H1 (cell line): ENCODE data around the gene FAM171A1.

Source experiments
- BCL11A ChIP-seq, 2 experiments: IDR thresholded peaks; one replicate each; pipeline ENCODE4 v1.6.1; 2011; ENCODE audit warnings: low read depth in 2 of 2, low read length in 2 of 2, mild to moderate bottlenecking in 2 of 2
- CEBPB ChIP-seq: IDR thresholded peaks from 2 replicates; pipeline ENCODE4 v1.6.1; 2012; ENCODE audit warnings: low read depth, low read length
- CHD2 ChIP-seq: IDR thresholded peaks from 2 replicates; pipeline ENCODE4 v1.6.1; 2012; ENCODE audit warnings: low read length, improper control_type of control experiment
- EZH2 ChIP-seq: fragments of 200-600 bp; sonication (generic); IDR thresholded peaks from 2 replicates; pipeline ENCODE4 v1.7.1; 2012; ENCODE audit warnings: low read depth, mild to moderate bottlenecking, moderate library complexity, low read length, inconsistent platforms; ENCODE audit not compliant: severe bottlenecking
- FOSL1 ChIP-seq: IDR thresholded peaks from 2 replicates; pipeline ENCODE4 v1.6.1; 2011; ENCODE audit warnings: mild to moderate bottlenecking, low read depth, low read length, moderate library complexity; ENCODE audit not compliant: insufficient read depth
- HDAC6 ChIP-seq: IDR thresholded peaks from one replicate; pipeline ENCODE4 v1.7.1; 2012; ENCODE audit warnings: low read depth, mild to moderate bottlenecking, inconsistent platforms, low read length, moderate library complexity
- POLR2A ChIP-seq, 2 experiments: IDR thresholded peaks; 1 replicate in 1 of 2; 2 replicates in 1 of 2; pipeline ENCODE4 v1.6.1; 2011; ENCODE audit warnings: low read depth in 2 of 2, low read length in 2 of 2, mild to moderate bottlenecking in 2 of 2; ENCODE audit errors: control extremely low read depth in 1 of 2
- POLR2AphosphoS5 ChIP-seq: IDR thresholded peaks from 2 replicates; pipeline ENCODE4 v1.6.1; 2011; ENCODE audit warnings: low read depth, low read length
- SIN3A ChIP-seq, 2 experiments: IDR thresholded peaks in 1 of 2; conservative IDR thresholded peaks in 1 of 2; 2 replicates each; pipeline ENCODE4 v1.6.1; 2011 to 2012; ENCODE audit warnings: low read length in 2 of 2, improper control_type of control experiment in 1 of 2, low read depth in 1 of 2, mild to moderate bottlenecking in 1 of 2
- SRF ChIP-seq: IDR thresholded peaks from 2 replicates; pipeline ENCODE4 v1.6.1; 2011; ENCODE audit warnings: mild to moderate bottlenecking, low read depth, low read length, moderate library complexity
- TAF1 ChIP-seq: IDR thresholded peaks from 2 replicates; pipeline ENCODE4 v1.6.1; 2011; ENCODE audit warnings: mild to moderate bottlenecking, low read depth, low read length
- TAF7 ChIP-seq: optimal IDR thresholded peaks from 2 replicates; pipeline ENCODE3; 2011; ENCODE audit warnings: low read depth, mild to moderate bottlenecking, inconsistent platforms, low read length, moderate library complexity, borderline replicate concordance
- ZNF274 ChIP-seq: IDR thresholded peaks from 2 replicates; pipeline ENCODE4 v1.7.0; 2012; ENCODE audit warnings: low read length, borderline replicate concordance; ENCODE audit errors: extremely low read depth
- TF ChIP-seq, protein P1 (sequence below), 3 experiments: IDR thresholded peaks; 1 replicate in 2 of 3; 2 replicates in 1 of 3; pipeline versions ENCODE4 v1.5.1 to v1.6.1; 2011; ENCODE audit warnings: low read length in 3 of 3, mild to moderate bottlenecking in 3 of 3, inconsistent platforms in 2 of 3, low read depth in 1 of 3, moderate library complexity in 1 of 3; ENCODE audit not compliant: insufficient read depth in 1 of 3; ENCODE audit errors: control extremely low read depth in 1 of 3

DNA sequence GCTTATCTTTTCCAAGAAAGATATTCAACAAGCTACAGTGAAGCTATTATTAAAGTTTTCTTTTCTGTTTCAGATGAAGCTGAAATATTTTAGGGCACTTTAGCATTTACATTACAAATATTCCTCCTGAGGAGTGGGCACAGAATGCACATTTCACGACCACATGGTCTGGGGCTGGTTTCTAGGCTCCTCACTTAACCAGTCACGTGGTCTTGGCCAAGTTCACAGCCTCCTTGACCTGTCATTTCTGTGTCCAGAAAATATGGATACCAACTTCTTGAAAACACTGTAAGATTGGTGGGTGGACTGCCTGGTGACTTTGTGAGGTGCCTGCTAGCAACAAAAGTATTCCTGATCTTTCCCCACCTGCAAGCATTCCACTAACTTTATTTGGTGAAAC is 70.9 kb downstream of the FAM171A1 start:
- TF ChIP-seq SRF (no peak), POLR2AphosphoS5 (no peak), TAF1 (no peak), CEBPB (no peak), CHD2 (no peak), BCL11A (IDR thresholded peaks at IDR 0.05; ENCODE audit: low read depth in 2 of 2, low read length in 2 of 2) (no peak), SIN3A (conservative IDR thresholded peaks at IDR 0.05 in 1 of 2, IDR thresholded peaks at IDR 0.05 in 1 of 2; ENCODE audit: low read depth in 1 of 2, low read length in 2 of 2) (no peak), POLR2A (IDR thresholded peaks at IDR 0.05; ENCODE audit: control extremely low read depth in 1 of 2, low read depth in 2 of 2, low read length in 2 of 2) (no peak), ZNF274 (no peak), FOSL1 (no peak), TAF7 (no peak), HDAC6 (no peak), EZH2 (no peak)
- TF ChIP-seq, protein P1, sequence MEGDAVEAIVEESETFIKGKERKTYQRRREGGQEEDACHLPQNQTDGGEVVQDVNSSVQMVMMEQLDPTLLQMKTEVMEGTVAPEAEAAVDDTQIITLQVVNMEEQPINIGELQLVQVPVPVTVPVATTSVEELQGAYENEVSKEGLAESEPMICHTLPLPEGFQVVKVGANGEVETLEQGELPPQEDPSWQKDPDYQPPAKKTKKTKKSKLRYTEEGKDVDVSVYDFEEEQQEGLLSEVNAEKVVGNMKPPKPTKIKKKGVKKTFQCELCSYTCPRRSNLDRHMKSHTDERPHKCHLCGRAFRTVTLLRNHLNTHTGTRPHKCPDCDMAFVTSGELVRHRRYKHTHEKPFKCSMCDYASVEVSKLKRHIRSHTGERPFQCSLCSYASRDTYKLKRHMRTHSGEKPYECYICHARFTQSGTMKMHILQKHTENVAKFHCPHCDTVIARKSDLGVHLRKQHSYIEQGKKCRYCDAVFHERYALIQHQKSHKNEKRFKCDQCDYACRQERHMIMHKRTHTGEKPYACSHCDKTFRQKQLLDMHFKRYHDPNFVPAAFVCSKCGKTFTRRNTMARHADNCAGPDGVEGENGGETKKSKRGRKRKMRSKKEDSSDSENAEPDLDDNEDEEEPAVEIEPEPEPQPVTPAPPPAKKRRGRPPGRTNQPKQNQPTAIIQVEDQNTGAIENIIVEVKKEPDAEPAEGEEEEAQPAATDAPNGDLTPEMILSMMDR (IDR thresholded peaks at IDR 0.05; ENCODE audit: control extremely low read depth in 1 of 3, insufficient read depth in 1 of 3, low read depth in 1 of 3, low read length in 3 of 3), result no peak
